NCI-H2081 treated with DMSO at 0.1 percent for 48 hours (cell line): ENCODE data around the gene EYA4.

Experiments used
- DNase-seq: peaks from one replicate; lab custom pipeline; 2025; lab: John Stamatoyannopoulos, UW

The EYA4 gene

DNA sequence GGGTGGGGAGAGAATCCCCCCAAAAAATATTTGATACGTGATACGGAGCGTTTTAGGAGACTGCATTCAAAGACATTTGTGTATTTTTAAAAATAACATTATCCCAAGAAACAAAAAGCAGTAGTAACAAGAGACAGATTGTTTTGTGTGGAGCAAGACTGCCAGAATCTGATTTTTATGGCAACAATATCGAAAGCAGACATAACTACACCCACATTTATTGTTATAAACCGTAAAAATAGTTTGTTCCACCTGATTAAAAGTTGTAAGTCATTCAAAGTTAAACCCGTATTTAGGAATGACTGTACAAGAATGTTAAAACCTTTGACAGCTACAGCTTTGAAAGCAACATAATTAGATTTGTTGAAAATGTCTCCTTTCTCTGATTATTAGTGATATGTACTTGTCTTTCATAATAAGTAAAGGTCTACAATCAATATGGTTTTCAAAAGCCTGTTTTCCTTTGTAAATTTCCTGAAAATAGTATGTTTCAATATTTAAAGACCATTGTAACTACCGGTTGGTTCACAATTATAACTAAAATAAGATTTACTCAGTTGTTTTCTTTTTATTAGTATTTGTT, 2.7 kb downstream of the EYA4 start:
- no peak for DNase-seq

GRCh38 chr6:133244519-133244918, 3.4 kb downstream of the EYA4 start:
- no peak for DNase-seq

GRCh38 chr6:133245007-133245406, 3.9 kb downstream of the EYA4 start:
- no peak for DNase-seq

GRCh38 chr6:133245422-133245903, 4.3 kb downstream of the EYA4 start:
- DNase-seq = no peak

GRCh38 chr6:133247581-133247980, 6.4 kb downstream of the EYA4 start:
- DNase-seq = no peak

- no peak for DNase-seq
Measured at GRCh38 chr6:133248241-133249001, 7.3 kb downstream of the EYA4 start.

DNA sequence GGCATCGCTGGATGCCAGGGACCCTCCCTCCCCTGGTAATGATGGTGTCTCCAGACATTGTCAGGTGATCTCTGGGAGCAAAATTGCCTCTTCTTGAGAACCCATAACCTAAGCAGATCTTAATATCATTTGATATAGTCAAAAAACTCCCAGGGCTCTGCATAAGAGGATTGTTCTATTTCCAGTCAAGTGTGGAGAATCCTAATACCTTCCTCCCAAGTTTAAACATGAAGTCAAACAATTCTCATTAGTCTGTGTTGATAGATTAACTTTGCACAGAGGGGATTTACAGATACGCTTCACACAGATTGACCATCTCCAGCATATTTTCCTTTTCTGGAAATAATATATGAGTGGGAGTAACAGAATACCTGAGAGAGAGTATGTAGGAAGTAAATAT, 10.5 kb downstream of the EYA4 start:
- no peak for DNase-seq

- no peak for DNase-seq
Measured at GRCh38 chr6:133254552-133255228, 13.5 kb downstream of the EYA4 start.

DNA sequence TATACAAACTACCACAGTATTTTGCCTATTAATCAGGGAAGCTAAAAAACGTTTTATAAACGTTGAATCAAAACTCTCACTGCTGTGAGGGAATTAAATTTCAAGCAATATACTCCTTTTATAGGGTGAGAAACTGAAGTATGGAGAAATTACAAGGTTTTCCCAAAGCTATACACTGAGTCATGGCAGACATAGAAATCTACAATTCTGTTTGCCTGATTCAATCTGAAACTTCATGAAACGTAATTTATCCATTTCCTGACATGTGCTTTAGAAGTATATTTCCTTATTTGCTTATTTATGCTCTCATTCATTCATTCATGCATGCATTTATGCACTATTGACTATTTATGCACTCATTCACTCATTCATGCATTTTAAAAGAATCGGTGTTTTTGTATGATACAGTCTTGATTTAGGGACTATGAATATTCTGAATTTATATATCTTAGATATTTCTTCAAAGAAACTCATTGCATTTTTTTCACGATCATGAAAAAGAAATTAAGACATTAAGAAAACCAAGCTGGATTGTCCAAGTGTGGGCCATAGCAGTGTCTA, 16.5 kb downstream of the EYA4 start:
- DNase-seq = no peak

- DNase-seq = no peak
Measured at GRCh38 chr6:133259561-133259960, 18.4 kb downstream of the EYA4 start.

DNA sequence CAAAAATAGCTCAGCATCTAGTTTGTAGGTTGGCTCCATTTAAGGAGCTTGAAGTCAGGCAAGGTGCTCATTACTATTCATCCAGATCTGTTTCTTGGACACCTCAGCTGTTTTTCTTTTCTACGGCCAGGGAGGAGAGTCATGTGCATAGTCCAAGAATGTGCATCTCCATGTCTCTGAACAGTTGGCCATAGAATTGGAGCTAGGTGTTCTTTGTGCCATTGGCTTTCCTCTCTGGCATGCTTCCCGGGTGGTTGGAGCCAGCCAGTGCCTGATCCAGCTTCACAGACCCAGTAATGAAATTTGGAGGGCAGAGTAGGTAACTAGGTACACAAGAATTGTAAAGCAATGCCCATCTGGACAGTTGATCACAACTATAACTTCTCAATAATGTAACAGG, 21.6 kb downstream of the EYA4 start:
- DNase-seq = no peak

- DNase-seq = no peak
Measured at GRCh38 chr6:133265066-133265465, 23.9 kb downstream of the EYA4 start.

GRCh38 chr6:133266186-133266585, 25.0 kb downstream of the EYA4 start:
- no peak for DNase-seq

GRCh38 chr6:133268621-133269020, 27.5 kb downstream of the EYA4 start:
- no peak for DNase-seq

DNA sequence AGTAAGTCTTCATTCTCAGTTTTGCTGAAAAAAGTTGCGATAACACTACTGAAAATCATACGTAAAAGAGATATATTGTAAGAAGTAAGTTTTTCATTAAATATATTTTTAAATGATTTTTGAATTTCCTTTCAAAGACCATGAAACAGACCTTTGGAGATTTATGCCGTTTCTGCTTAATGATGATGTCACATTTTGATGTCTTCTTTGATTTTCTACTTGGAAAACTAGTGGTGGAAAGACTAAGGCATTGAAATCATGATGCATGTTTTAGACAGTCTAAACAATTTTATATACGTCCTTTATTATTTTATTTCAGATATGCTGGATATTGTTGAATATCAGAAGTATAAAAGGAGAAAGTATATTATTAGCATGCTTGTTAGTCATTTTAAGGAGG, 33.7 kb downstream of the EYA4 start:
- DNase-seq = no peak

GRCh38 chr6:133275213-133275612, 34.1 kb downstream of the EYA4 start:
- no peak for DNase-seq

- DNase-seq = no peak
Measured at GRCh38 chr6:133277228-133277899, 36.2 kb downstream of the EYA4 start.

DNA sequence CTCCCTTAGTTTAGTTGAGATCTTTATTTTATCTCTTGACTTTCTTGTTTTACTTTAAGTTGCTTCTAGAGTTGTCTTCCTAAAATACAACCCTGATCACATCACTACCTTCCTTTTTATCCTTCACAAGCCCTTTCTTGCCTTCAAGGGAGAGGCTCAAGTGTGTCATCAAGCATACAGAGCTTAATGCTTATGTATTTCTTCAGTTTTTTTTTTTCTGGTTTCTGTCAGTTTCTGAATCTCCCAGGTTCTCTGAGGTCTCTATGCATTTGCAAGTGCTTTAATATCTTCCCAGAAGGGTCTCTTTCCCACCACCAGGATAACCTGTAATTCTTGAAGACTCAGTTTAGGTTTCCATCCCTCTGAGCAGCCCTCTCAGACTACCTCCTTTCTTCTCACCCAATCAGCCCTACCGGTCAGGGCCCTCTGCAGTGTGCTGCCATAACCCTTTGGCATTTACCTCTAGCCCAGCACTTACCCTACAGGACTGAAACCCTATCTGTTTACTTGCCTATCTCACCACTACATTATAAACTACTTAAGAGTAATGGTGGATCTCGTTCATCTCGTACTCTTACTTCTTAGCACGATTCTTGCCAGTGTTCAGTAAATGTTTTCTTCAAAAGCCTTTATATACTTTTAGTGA, 36.9 kb downstream of the EYA4 start:
- DNase-seq = no peak

GRCh38 chr6:133286765-133287164, 45.6 kb downstream of the EYA4 start:
- DNase-seq = no peak

GRCh38 chr6:133288662-133289061, 47.5 kb downstream of the EYA4 start:
- DNase-seq = no peak

- no peak for DNase-seq
Measured at GRCh38 chr6:133289733-133290306, 48.7 kb downstream of the EYA4 start.
